Neuron (in vitro differentiated cells): ENCODE measurements around the gene KAT6B.

Experiments used
- H2AFZ ChIP-seq: one replicate; pipeline ENCODE4 v1.6.1; 2013; ENCODE audit warnings: low read depth, mild to moderate bottlenecking, inconsistent platforms, low read length, moderate library complexity
- H3K27me3 ChIP-seq: one replicate; pipeline ENCODE4 v1.6.1; 2013; ENCODE audit warnings: low read length; ENCODE audit not compliant: insufficient read depth
- H3K36me3 ChIP-seq: one replicate; pipeline ENCODE4 v1.6.1; 2013; ENCODE audit warnings: low read length; ENCODE audit not compliant: insufficient read depth
- H3K4me1 ChIP-seq: one replicate; pipeline ENCODE4 v1.6.1; 2013; ENCODE audit warnings: low read length; ENCODE audit not compliant: insufficient read depth
- H3K4me3 ChIP-seq: 2 replicates; pipeline ENCODE4 v1.5.1; 2013; ENCODE audit warnings: mild to moderate bottlenecking, low read length, moderate library complexity
- H3K9me3 ChIP-seq: one replicate; pipeline ENCODE4 v1.6.1; 2013; ENCODE audit warnings: low read length

KAT6B gene

GRCh38 chr10:74988054-74988775 lies 161.8 kb downstream of the KAT6B start:
- Histone ChIP-seq H3K4me1 (peaks cover 4% of the 10 kb centered on the region), H3K4me3 (no peak overlapping the region), H3K36me3 (peaks cover 31% of the 10 kb centered on the region), H3K9me3 (no peaks in the 10 kb centered on the region), H2AFZ (no peak overlapping the region), H3K27me3 (no peaks in the 10 kb centered on the region)

- H3K4me3 ChIP-seq: no peak overlapping the region
- no peaks in the 10 kb centered on the region for H3K9me3 ChIP-seq
- H3K36me3 ChIP-seq: peaks cover 31% of the 10 kb centered on the region
- no peaks in the 10 kb centered on the region for H3K27me3 ChIP-seq
- no peak overlapping the region for H2AFZ ChIP-seq
- peaks cover 4% of the 10 kb centered on the region for H3K4me1 ChIP-seq
Measured at GRCh38 chr10:74988832-74989561, 162.6 kb downstream of the KAT6B start.

- no peak overlapping the region for H2AFZ ChIP-seq
- peaks cover 42% of the 10 kb centered on the region for H3K36me3 ChIP-seq
- no peaks in the 10 kb centered on the region for H3K9me3 ChIP-seq
- H3K27me3 ChIP-seq: no peaks in the 10 kb centered on the region
- H3K4me1 ChIP-seq: peaks cover 4% of the 10 kb centered on the region
- H3K4me3 ChIP-seq: no peak overlapping the region
Measured at GRCh38 chr10:74991435-74991834, 165.0 kb downstream of the KAT6B start.

GRCh38 chr10:74992068-74992467 lies 165.7 kb downstream of the KAT6B start:
- Histone ChIP-seq H3K27me3 (no peaks in the 10 kb centered on the region), H3K9me3 (no peaks in the 10 kb centered on the region), H2AFZ (no peak overlapping the region), H3K36me3 (peaks cover 42% of the 10 kb centered on the region), H3K4me3 (no peak overlapping the region), H3K4me1 (peaks cover 4% of the 10 kb centered on the region)

- Histone ChIP-seq H3K4me3 (no peak overlapping the region), H2AFZ (no peak overlapping the region), H3K27me3 (no peaks in the 10 kb centered on the region), H3K36me3 (peaks cover 48% of the 10 kb centered on the region), H3K4me1 (peaks cover 4% of the 10 kb centered on the region), H3K9me3 (no peaks in the 10 kb centered on the region)
Measured at GRCh38 chr10:74993649-74994048, 167.2 kb downstream of the KAT6B start.

GRCh38 chr10:74994854-74995253 lies 168.5 kb downstream of the KAT6B start:
- no peaks in the 10 kb centered on the region for H3K27me3 ChIP-seq
- H3K4me1 ChIP-seq: no peaks in the 10 kb centered on the region
- no peak overlapping the region for H2AFZ ChIP-seq
- peaks cover 57% of the 10 kb centered on the region for H3K36me3 ChIP-seq
- no peak overlapping the region for H3K4me3 ChIP-seq
- no peaks in the 10 kb centered on the region for H3K9me3 ChIP-seq

- no peaks in the 10 kb centered on the region for H3K9me3 ChIP-seq
- H3K36me3 ChIP-seq: peaks cover 55% of the 10 kb centered on the region
- H3K4me1 ChIP-seq: no peaks in the 10 kb centered on the region
- H3K4me3 ChIP-seq: no peak overlapping the region
- H2AFZ ChIP-seq: no peak overlapping the region
- H3K27me3 ChIP-seq: no peaks in the 10 kb centered on the region
Measured at GRCh38 chr10:74995806-74996205, 169.4 kb downstream of the KAT6B start.

- Histone ChIP-seq H3K27me3 (no peaks in the 10 kb centered on the region), H3K4me1 (no peaks in the 10 kb centered on the region), H3K36me3 (peaks cover 62% of the 10 kb centered on the region), H2AFZ (no peak overlapping the region), H3K9me3 (no peaks in the 10 kb centered on the region), H3K4me3 (no peak overlapping the region)
Measured at GRCh38 chr10:74997163-74997562, 170.8 kb downstream of the KAT6B start.

- Histone ChIP-seq H3K4me3 (no peak overlapping the region), H3K9me3 (no peaks in the 10 kb centered on the region), H3K27me3 (no peaks in the 10 kb centered on the region), H3K4me1 (no peaks in the 10 kb centered on the region), H3K36me3 (peaks cover 48% of the 10 kb centered on the region), H2AFZ (no peak overlapping the region)
Measured at GRCh38 chr10:75000748-75001321, 174.4 kb downstream of the KAT6B start.

- no peaks in the 10 kb centered on the region for H3K9me3 ChIP-seq
- no peak overlapping the region for H2AFZ ChIP-seq
- H3K36me3 ChIP-seq: peaks cover 45% of the 10 kb centered on the region
Measured at GRCh38 chr10:75001715-75002350, 175.4 kb downstream of the KAT6B start.

GRCh38 chr10:75002351-75002725 lies 175.9 kb downstream of the KAT6B start:
- Histone ChIP-seq H2AFZ (no peak overlapping the region), H3K4me1 (no peaks in the 10 kb centered on the region), H3K9me3 (no peaks in the 10 kb centered on the region), H3K4me3 (no peak overlapping the region), H3K36me3 (peaks cover 40% of the 10 kb centered on the region), H3K27me3 (no peaks in the 10 kb centered on the region)

More at GRCh38 chr10:75001715-75002350, 175.4 kb downstream of the KAT6B start:
- H3K4me1 ChIP-seq: no peaks in the 10 kb centered on the region
- no peaks in the 10 kb centered on the region for H3K27me3 ChIP-seq
- H3K4me3 ChIP-seq: no peak overlapping the region

GRCh38 chr10:75002967-75003594 lies 176.7 kb downstream of the KAT6B start:
- Histone ChIP-seq H3K4me3 (no peak overlapping the region), H3K4me1 (no peaks in the 10 kb centered on the region), H3K9me3 (no peaks in the 10 kb centered on the region), H3K36me3 (peaks cover 40% of the 10 kb centered on the region), H2AFZ (no peak overlapping the region), H3K27me3 (no peaks in the 10 kb centered on the region)

GRCh38 chr10:75003891-75004290 lies 177.5 kb downstream of the KAT6B start:
- Histone ChIP-seq H2AFZ (no peak overlapping the region), H3K27me3 (no peaks in the 10 kb centered on the region), H3K9me3 (no peaks in the 10 kb centered on the region)

More at GRCh38 chr10:75003891-75004290, 177.5 kb downstream of the KAT6B start:
- Histone ChIP-seq H3K36me3 (peaks cover 33% of the 10 kb centered on the region), H3K4me1 (no peaks in the 10 kb centered on the region), H3K4me3 (no peak overlapping the region)
